ENCODE data around the gene CFAP100.

- TF ChIP-seq ZFHX2 (tag by site-specific recombination; conservative IDR thresholded peaks at IDR 0.05), result no peak
- TF ChIP-seq CTCF (tag by site-specific recombination; IDR thresholded peaks at IDR 0.05), result no peak
- no peak for TF ChIP-seq ZNF639 (tag by site-specific recombination; IDR thresholded peaks at IDR 0.05)
- TF ChIP-seq ZNF660 (tag by site-specific recombination; IDR thresholded peaks at IDR 0.05), result no peak
- no peak for TF ChIP-seq ZNF24 (tag by site-specific recombination; IDR thresholded peaks at IDR 0.05)
- TF ChIP-seq ZBTB44 (tag by site-specific recombination; IDR thresholded peaks at IDR 0.05), result no peak
- no peak for TF ChIP-seq ZNF140 (tag by site-specific recombination; IDR thresholded peaks at IDR 0.05)
- no peak for TF ChIP-seq ZBTB26 (tag by site-specific recombination; optimal IDR thresholded peaks at IDR 0.05)
- TF ChIP-seq ATF2 (tag by site-specific recombination; IDR thresholded peaks at IDR 0.05; ENCODE audit: low read depth), result no peak
- no peak for TF ChIP-seq OSR2 (tag by site-specific recombination; IDR thresholded peaks at IDR 0.05)
- no peak for TF ChIP-seq YY1 (tag by site-specific recombination; IDR thresholded peaks at IDR 0.05)
- no peak for TF ChIP-seq REST (tag by site-specific recombination; IDR thresholded peaks at IDR 0.05)
- no peak for TF ChIP-seq ZNF518A (tag by site-specific recombination; conservative IDR thresholded peaks at IDR 0.05; ENCODE audit: low read depth)
These were observed 34.0 kb upstream of the CFAP100 start for GRCh38 chr3:126360714-126361060.
